Muscle layer of colon (tissue), 2 donors: Measurements from ENCODE around the gene ARHGEF11.
A peak's percentile ranks its signal among the peaks of the same experiment; 100 is the strongest.

Experiments used
- H3K27ac ChIP-seq: one replicate; pipeline ENCODE4 v1.7.0; 2013; ENCODE audit warnings: low read depth, mild to moderate bottlenecking, low read length, moderate library complexity
- H3K27me3 ChIP-seq, 2 donors: one replicate each; pipeline ENCODE4 v1.7.0; 2013; ENCODE audit warnings: low read length in 2 of 2, mild to moderate bottlenecking in 2 of 2; ENCODE audit not compliant: insufficient read depth in 2 of 2, control insufficient read depth in 1 of 2
- H3K36me3 ChIP-seq: one replicate; pipeline ENCODE4 v1.7.0; 2013; ENCODE audit warnings: mild to moderate bottlenecking, low read length; ENCODE audit not compliant: insufficient read depth
- H3K4me1 ChIP-seq: one replicate; pipeline ENCODE4 v1.7.0; 2013; ENCODE audit warnings: mild to moderate bottlenecking, low read length; ENCODE audit not compliant: insufficient read depth
- H3K4me3 ChIP-seq, 2 donors: one replicate each; pipeline ENCODE4 v1.7.0; 2013; ENCODE audit warnings: low read length in 2 of 2, low read depth in 1 of 2, mild to moderate bottlenecking in 1 of 2, moderate library complexity in 1 of 2
- H3K9ac ChIP-seq: one replicate; pipeline ENCODE4 v1.7.0; 2013; ENCODE audit warnings: low read length
- H3K9me3 ChIP-seq: one replicate; pipeline ENCODE4 v1.7.0; 2013; ENCODE audit warnings: mild to moderate bottlenecking, low read length
- donor health status: abdominal sarcoma.
- donor health status: Adenocarcinoma of cecum.

The ARHGEF11 gene

GRCh38 chr1:157045250-157046218, at the start of gene ARHGEF11:
Gene ARHGEF11, minus strand, starts transcription at chr1:157045742. Its CDS starts 1,412 bp downstream, at chr1:157044330.
- no peaks in the 10 kb centered on the region for H3K9me3 ChIP-seq
- peak within 1 kb of the TSS; percentile 80 for H3K9ac ChIP-seq
- H3K27me3 ChIP-seq, result no peaks in the 10 kb centered on the region
- H3K36me3 ChIP-seq, result no peaks in the 10 kb centered on the region
- peaks cover 32% of the 10 kb centered on the region for H3K4me1 ChIP-seq
- H3K27ac ChIP-seq, result peak within 1 kb of the TSS; percentile 92
- H3K4me3 ChIP-seq, result peak within 1 kb of the TSS; percentile 80 to 81

- no peak overlapping the region for H3K9ac ChIP-seq
- no peaks in the 10 kb centered on the region for H3K4me1 ChIP-seq
- peaks cover 0 to 4% of the 10 kb centered on the region in 2 donors for H3K27me3 ChIP-seq
- H3K27ac ChIP-seq, result no peak overlapping the region
- no peak overlapping the region for H3K4me3 ChIP-seq
- H3K9me3 ChIP-seq, result no peaks in the 10 kb centered on the region
- H3K36me3 ChIP-seq, result no peaks in the 10 kb centered on the region
Observed at GRCh38 chr1:157095091-157095490, 49.5 kb upstream of the ARHGEF11 start.

GRCh38 chr1:157092831-157093230, 47.3 kb upstream of the ARHGEF11 start:
- Histone ChIP-seq H3K4me1 (no peaks in the 10 kb centered on the region), H3K4me3 (no peak overlapping the region), H3K36me3 (no peaks in the 10 kb centered on the region), H3K9ac (no peak overlapping the region), H3K9me3 (no peaks in the 10 kb centered on the region), H3K27me3 (peaks cover 0 to 4% of the 10 kb centered on the region in 2 donors), H3K27ac (no peak overlapping the region)

GRCh38 chr1:157091668-157092273, 46.2 kb upstream of the ARHGEF11 start:
- H3K9me3 ChIP-seq, result no peaks in the 10 kb centered on the region
- H3K4me1 ChIP-seq, result no peaks in the 10 kb centered on the region
- H3K27me3 ChIP-seq, result peaks cover 0 to 4% of the 10 kb centered on the region in 2 donors
- H3K27ac ChIP-seq, result no peak overlapping the region
- no peaks in the 10 kb centered on the region for H3K36me3 ChIP-seq
- H3K4me3 ChIP-seq, result no peak overlapping the region
- no peak overlapping the region for H3K9ac ChIP-seq

GRCh38 chr1:157091186-157091585, 45.6 kb upstream of the ARHGEF11 start:
- no peaks in the 10 kb centered on the region for H3K36me3 ChIP-seq
- H3K4me1 ChIP-seq, result no peaks in the 10 kb centered on the region
- no peak overlapping the region for H3K9ac ChIP-seq
- no peak overlapping the region for H3K4me3 ChIP-seq
- no peak overlapping the region for H3K27ac ChIP-seq
- peaks cover 0 to 4% of the 10 kb centered on the region in 2 donors for H3K27me3 ChIP-seq
- H3K9me3 ChIP-seq, result no peaks in the 10 kb centered on the region

- Histone ChIP-seq H3K9me3 (no peaks in the 10 kb centered on the region), H3K27me3 (peaks cover 0 to 4% of the 10 kb centered on the region in 2 donors), H3K9ac (no peak overlapping the region), H3K4me3 (no peak overlapping the region), H3K36me3 (no peaks in the 10 kb centered on the region), H3K4me1 (no peaks in the 10 kb centered on the region), H3K27ac (no peak overlapping the region)
Observed at GRCh38 chr1:157090771-157091170, 45.2 kb upstream of the ARHGEF11 start.

GRCh38 chr1:157090196-157090647, 44.7 kb upstream of the ARHGEF11 start:
- Histone ChIP-seq H3K9ac (no peak overlapping the region), H3K36me3 (no peaks in the 10 kb centered on the region), H3K27ac (no peak overlapping the region), H3K9me3 (no peaks in the 10 kb centered on the region), H3K4me1 (no peaks in the 10 kb centered on the region), H3K4me3 (no peak overlapping the region), H3K27me3 (peaks cover 0 to 4% of the 10 kb centered on the region in 2 donors)

- H3K9ac ChIP-seq, result no peak overlapping the region
- peaks cover 0 to 4% of the 10 kb centered on the region in 2 donors for H3K27me3 ChIP-seq
- no peaks in the 10 kb centered on the region for H3K4me1 ChIP-seq
Observed at GRCh38 chr1:157089789-157090188, 44.2 kb upstream of the ARHGEF11 start.

GRCh38 chr1:157088607-157089006, 43.1 kb upstream of the ARHGEF11 start:
- no peak overlapping the region for H3K9ac ChIP-seq

More at GRCh38 chr1:157089789-157090188, 44.2 kb upstream of the ARHGEF11 start:
- H3K36me3 ChIP-seq, result no peaks in the 10 kb centered on the region
- no peak overlapping the region for H3K4me3 ChIP-seq
- no peak overlapping the region for H3K27ac ChIP-seq
- H3K9me3 ChIP-seq, result no peaks in the 10 kb centered on the region

GRCh38 chr1:157087030-157087429, 41.5 kb upstream of the ARHGEF11 start:
- Histone ChIP-seq H3K36me3 (no peaks in the 10 kb centered on the region), H3K27me3 (peaks cover 0 to 4% of the 10 kb centered on the region in 2 donors), H3K4me3 (no peak overlapping the region), H3K9ac (no peak overlapping the region), H3K27ac (no peak overlapping the region), H3K4me1 (no peaks in the 10 kb centered on the region), H3K9me3 (no peaks in the 10 kb centered on the region)

More at GRCh38 chr1:157088607-157089006, 43.1 kb upstream of the ARHGEF11 start:
- Histone ChIP-seq H3K4me1 (no peaks in the 10 kb centered on the region), H3K4me3 (no peak overlapping the region), H3K9me3 (no peaks in the 10 kb centered on the region), H3K36me3 (no peaks in the 10 kb centered on the region), H3K27me3 (peaks cover 0 to 4% of the 10 kb centered on the region in 2 donors), H3K27ac (no peak overlapping the region)

GRCh38 chr1:157086299-157086698, 40.8 kb upstream of the ARHGEF11 start:
- Histone ChIP-seq H3K9ac (no peak overlapping the region), H3K27ac (no peak overlapping the region), H3K4me1 (no peaks in the 10 kb centered on the region), H3K4me3 (no peak overlapping the region), H3K27me3 (no peaks in the 10 kb centered on the region), H3K36me3 (no peaks in the 10 kb centered on the region), H3K9me3 (no peaks in the 10 kb centered on the region)
